CD4-positive, alpha-beta T cell treated with Interleukin-4 for 4 hours (primary cell): ENCODE data around the gene ACHE.
"Not testable (repeated sequence)": the region's sequence is repeated elsewhere in the genome, so short reads cannot be mapped to it uniquely, and the experiment has no call there.

Source experiments
- DNase-seq: peaks from one replicate; pipeline ENCODE4 v3.0.0-alpha.2; 2020

Gene ACHE

GRCh38 chr7:100895701-100895955, at the start of gene ACHE:
ACHE (minus strand) TSS chr7:100895888; CDS start chr7:100894232, 1,656 bp downstream.
- DNase-seq: no peak

DNA sequence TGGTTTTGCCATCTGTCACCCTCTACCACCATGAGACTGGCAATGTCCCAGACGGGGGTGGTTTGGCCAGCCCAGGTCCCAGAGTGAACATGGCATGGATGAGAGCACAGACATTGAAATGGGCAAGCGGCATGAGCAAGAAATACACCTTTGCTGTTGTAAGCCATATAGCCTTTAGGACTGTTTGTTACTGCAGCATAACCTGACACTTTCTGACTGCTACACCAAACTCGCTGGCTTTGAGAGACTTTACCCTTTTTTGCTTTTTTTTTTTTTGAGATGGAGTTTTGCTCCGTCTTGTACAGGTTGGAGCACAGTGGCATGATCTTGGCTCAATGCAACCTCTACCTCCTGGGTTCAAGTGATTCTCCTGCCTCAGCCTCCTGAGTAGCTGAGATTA, 48.5 kb upstream of the ACHE start:
- no peak for DNase-seq

DNA sequence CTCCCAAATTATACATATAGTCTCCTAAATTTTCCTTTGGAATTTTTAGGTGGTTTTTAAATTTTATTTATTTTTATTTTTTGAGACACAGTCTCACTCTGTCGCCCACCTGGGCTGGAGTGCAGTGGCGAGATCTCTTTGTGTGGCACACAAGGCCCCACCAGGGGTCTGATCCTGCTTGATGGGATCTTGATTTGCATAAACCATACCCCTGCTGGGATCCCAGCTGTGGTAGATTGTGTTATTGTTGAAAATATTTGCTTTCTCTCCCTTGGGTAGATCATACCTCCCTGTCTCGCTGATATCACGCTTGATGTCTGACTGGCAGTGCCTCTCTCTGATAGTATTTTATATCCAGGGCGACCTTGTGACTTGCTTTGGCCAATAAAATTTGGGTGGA, 48.0 kb upstream of the ACHE start:
- no peak for DNase-seq

DNA sequence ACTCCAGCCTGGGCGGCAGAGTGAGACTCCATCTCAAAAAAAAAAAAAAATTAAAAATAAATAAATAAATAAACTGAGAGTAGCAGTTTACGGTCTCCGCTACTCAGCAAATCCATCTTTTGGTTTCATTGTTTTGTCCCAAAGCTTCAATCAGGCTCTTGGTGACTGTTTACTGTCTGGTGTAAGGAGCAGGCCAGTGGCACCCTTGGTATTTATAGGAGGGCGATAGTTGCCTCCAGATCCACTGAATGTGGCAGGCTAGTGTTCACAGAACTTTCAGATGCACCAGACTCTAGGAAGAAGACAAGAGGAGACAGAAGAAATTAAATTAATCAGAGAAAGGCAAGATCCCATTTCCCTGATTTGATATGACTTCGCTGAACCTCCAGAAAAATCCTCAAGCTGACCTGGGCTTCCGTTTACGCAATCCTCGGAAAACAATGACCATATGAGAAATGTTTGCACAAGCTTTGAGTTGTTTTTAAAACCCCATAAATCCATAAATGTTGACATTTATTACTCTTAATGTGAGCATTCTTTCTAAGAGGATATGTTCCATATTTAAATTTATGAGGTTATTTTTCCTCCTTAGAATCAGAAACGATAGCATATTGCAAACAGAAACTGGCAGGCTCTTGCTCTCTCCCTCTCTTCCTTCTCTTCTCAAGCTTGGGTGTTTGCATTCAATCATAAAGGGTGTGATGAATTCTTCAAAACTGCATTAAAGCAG, 46.5 kb upstream of the ACHE start:
- no peak for DNase-seq

DNA sequence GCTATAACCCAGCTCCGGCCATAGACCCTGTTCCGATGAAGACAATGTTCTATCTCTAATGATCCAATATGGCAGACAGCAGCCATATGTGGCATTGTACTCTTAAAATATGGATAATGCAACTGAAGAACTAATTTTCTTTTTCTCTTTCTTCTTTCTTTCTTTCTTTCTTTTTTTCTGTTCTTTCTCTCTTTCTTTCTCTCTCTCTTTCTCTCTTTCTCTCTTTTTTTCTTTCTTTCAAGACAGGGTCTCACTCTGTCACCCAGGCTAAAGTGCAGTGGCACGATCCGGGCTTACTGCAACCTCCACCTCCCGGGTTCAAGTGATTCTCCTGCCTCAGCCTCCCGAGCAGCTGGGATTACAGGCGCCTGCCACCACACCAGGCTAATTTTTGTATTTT, 40.5 kb upstream of the ACHE start:
- not testable (repeated sequence) for DNase-seq

DNA sequence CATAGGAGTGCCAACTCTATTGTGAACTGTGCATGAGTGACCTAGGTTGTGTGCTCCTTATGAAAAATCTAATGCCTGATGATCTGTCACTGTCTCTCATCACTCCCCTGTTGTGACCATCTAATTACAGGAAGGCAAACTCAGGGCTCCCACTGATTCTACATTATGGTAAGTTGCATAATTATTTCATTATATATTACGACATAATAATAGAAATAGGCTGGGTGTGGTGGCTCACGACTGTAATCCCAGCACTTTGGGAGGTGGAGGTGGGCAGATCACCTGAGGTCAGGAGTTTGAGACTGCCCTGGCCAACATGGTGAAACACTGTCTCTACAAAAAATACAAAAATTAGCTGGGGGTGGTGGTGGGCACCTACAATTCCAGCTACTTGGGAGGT, 39.7 kb upstream of the ACHE start:
- DNase-seq: not testable (repeated sequence)

DNA sequence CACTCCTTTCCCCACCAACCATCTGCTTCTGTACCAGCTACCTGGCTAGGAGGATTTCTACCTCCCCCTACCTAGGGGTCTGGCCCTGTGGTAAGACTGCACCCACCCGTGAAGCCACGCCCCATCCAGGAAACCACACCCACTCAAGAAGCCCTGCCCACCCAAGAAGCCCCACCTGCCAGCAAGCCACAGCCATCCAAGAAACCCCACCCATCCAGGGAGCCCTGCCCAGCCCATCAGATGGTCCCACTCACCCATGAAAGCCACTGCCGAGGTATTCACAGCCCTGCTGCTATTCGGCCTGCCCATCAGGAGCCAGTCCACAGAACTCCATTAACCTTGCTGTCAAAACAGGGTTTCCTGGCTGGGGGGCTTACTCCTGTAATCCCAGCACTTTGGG, 38.0 kb upstream of the ACHE start:
- no peak for DNase-seq

DNA sequence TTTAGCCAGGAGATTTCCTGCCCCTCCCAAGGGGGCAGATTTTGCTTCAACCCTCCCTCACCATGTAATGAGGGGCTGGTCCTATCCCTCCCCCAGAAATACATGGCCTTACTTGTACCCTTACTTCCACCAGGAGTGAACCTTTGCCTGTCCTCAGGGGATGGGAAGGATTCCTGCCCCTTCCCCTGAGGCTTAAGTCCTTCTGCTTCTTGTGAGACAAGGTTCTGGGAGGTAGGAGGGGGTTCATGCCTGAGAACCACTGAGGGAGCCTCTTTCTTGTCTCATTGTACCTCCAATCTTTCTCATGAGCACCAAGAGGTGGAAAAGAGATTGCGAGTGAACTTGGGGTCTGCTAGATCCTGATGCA, 34.1 kb upstream of the ACHE start:
- no peak for DNase-seq

GRCh38 chr7:100923616-100924015, 27.9 kb upstream of the ACHE start:
- not testable (repeated sequence) for DNase-seq

- DNase-seq: no peak
Measured at GRCh38 chr7:100921039-100921438, 25.4 kb upstream of the ACHE start.

GRCh38 chr7:100919779-100920437, 24.2 kb upstream of the ACHE start:
- DNase-seq: not testable (repeated sequence)

DNA sequence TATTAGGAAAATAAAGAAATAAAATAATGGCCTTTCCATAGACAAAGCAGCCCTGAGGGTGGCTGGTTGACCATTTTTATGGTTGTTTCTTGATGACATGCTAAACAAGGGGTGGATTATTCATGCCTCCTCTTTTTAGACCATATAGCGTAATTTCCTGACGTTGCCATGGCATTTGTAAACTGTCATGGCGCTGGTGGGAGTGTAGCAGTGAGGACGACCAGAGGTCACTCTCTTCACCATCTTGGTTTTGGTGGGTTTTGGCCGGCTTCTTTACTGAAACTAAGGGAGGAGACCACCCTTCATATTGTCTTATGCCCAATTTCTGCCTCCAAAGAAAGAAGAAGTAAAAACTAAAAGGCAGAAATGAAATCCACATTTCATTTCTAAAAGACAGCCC, 23.6 kb upstream of the ACHE start:
- DNase-seq: not testable (repeated sequence)

GRCh38 chr7:100914879-100915447, 19.3 kb upstream of the ACHE start:
- DNase-seq: no peak

DNA sequence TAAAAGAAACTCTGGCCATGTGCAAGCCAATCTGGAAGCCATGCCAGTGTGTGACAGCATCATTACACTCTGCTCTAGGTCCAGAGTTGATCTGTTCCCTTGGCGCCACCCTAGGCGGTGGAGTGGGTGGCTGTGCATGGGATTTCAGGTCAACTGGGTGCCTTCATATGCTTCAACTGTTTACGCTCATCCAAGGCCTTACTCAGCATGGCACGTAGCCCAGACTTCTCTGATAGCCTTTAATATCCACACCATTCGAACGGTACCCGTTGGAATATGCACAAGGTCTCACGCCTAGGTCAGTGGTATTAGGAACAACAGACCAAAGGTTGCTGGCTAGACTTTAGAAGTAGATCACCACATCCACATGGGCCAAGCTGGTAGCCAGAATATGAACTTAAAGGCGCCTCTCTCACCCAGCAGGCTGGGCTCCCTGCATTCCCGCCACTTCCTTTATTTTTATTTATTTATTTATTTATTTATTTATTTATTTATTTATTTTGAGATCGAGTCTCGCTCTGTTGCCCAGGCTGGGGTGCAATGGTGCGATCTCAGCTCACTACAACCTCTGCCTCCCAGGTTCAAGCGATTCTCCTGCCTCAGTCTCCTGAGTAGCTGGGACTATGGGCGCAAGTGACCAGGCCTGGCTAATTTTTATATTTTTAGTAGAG, 18.7 kb upstream of the ACHE start:
- no peak for DNase-seq

- DNase-seq: no peak
Measured at GRCh38 chr7:100911484-100911883, 15.8 kb upstream of the ACHE start.

DNA sequence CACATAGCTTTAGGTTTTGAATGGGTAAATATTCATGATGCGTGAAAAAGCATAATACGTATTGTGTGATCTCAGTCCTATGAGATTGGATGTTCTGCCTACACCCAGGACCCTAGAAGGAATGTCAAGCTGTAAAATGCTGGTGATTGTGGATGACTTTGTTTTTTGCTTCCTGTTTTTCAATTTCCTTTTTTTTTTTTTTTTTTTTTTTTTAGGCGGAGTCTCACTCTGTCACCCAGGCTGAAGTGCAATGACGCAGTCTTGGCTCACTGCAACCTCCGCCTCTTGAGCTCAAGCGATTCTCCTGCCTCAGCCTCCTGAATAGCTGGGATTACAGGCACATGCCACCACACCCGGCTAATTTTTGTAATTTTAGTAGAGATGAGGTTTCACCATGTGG, 14.8 kb upstream of the ACHE start:
- not testable (repeated sequence) for DNase-seq

DNA sequence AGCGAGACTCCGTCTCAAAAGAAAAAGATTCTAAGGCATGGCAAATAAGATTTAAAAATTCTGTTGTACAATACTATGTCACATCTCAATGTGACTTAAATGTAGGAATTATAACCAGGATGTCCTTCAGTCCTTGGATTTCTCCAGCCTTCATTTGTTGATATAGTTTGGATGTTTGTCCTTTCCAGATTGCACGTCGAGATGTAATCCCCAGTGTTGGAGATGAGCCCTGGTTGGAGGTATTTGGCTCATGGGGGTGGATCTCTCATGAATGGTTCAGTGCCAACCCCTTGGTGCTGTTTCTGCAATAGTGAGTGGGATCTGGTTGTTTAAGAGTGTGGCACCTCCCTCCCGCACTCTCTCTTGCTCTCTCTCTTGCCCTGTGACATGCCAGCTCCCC, 12.8 kb upstream of the ACHE start:
- DNase-seq: no peak

DNA sequence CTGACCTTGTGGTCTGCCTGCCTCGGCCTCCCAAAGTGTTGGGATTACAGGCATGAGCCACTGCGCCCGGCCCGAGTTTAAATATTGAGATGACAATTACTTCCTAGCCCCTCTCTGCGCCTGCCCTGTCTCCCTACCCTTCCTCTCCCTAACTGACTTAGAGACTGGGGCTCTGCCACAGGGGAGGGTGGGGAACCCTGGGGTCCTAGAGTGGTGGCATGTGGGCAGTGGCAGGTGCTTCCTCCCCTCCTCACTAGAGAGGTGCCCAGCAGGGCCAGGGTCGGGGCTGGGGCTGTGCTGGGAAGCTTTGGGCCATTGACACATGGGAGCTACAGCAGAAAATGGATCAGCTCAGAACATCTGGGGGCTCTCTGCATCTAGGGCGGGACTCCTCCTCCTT, 7.0 kb upstream of the ACHE start:
- no peak for DNase-seq

- DNase-seq: no peak
Measured at GRCh38 chr7:100901921-100902332, 6.2 kb upstream of the ACHE start.

GRCh38 chr7:100900978-100901377, 5.3 kb upstream of the ACHE start:
- DNase-seq: no peak

- DNase-seq: no peak
Measured at GRCh38 chr7:100899432-100899831, 3.7 kb upstream of the ACHE start.

DNA sequence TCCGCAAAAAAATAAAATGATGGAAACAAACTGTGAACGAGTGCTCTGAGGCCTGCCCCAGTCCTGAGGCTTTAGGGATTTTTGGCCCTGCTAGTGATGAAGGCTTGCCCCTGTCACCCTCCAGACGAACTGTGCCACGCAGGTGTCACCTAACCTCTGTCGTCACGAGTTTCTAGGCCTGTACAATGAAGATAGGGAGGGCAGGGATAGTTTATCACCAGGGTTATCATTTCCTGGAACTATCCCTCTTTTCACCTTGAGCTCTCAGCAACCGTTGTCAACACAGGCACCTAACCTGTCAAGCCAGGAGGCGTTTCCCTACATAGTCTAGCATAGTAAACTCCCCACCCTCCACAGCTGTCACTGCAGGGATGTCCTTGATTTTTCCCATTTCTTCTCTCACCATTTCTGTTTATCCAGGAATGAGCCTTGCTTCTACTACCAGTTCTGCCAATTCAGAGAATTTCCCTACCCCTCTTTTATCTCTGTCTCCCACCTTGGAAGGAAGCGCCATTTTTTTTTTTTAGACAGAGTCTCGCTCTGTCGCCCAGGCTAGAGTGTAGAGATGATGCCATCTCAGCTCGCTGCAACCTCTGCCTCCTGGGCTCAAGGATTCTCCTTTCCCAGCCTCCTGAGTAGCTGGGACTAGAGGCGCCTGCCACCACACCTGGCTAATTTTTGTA, 2.2 kb upstream of the ACHE start:
- no peak for DNase-seq
